Peyer's patch (tissue), 4 donors: ENCODE results near the gene PTGER1.

Experiments
- POLR2A ChIP-seq, 2 donors: fragments of 450-650 bp; IDR thresholded peaks; one replicate each; pipeline ENCODE4 v1.5.1; 2017; ENCODE audit warnings: antibody characterized with exemption in 2 of 2, mild to moderate bottlenecking in 2 of 2, moderate library complexity in 2 of 2
- TF ChIP-seq, protein P1 (sequence below), 6 experiments: fragments of 450-650 bp in 4 of 6; fragments of 200-600 bp in 2 of 6; sonication (generic) in 1 of 6; IDR thresholded peaks; one replicate each; pipeline ENCODE4 v1.5.1; 2017 to 2019; ENCODE audit warnings: antibody characterized with exemption in 6 of 6, mild to moderate bottlenecking in 3 of 6, moderate library complexity in 1 of 6

DNA sequence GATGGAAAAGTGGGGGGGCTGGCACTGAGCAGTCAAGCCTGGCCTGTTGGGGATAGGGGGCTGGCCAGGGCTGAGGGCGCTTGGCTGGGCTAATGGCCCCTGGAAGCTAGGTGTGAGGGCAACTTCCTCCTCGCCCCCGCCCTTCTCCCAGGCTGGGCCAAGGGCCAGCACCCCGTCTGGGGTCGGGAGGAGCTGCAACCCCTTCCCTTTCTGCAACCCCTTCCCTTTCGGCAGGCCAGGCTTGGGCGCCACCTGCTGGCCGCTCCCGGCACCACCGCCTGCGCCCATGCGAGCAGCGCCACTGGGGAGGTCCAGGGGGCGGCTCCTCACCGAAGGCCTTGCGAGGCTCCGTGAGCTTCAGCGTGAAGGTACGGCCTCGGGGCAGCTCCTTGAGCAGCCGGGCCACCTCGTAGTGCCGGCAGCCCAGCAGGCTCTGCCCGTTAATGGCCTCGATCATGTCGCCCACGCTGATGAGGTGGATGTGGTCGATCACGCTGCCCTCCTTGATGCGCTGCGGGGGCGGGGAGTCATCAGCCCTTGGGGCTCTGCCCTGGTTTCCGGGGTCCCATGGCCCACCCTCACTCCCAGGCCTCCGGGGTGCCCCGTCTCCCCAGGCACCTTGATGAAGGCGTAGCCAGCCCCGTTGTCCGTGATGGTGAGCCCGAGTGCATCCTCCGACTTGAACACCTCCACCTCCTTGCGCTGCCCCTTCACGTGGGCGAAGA lies 5.0 kb upstream of the PTGER1 start:
- TF ChIP-seq, protein P1, sequence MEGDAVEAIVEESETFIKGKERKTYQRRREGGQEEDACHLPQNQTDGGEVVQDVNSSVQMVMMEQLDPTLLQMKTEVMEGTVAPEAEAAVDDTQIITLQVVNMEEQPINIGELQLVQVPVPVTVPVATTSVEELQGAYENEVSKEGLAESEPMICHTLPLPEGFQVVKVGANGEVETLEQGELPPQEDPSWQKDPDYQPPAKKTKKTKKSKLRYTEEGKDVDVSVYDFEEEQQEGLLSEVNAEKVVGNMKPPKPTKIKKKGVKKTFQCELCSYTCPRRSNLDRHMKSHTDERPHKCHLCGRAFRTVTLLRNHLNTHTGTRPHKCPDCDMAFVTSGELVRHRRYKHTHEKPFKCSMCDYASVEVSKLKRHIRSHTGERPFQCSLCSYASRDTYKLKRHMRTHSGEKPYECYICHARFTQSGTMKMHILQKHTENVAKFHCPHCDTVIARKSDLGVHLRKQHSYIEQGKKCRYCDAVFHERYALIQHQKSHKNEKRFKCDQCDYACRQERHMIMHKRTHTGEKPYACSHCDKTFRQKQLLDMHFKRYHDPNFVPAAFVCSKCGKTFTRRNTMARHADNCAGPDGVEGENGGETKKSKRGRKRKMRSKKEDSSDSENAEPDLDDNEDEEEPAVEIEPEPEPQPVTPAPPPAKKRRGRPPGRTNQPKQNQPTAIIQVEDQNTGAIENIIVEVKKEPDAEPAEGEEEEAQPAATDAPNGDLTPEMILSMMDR (IDR thresholded peaks at IDR 0.05), result peak; percentile 69 to 91 (median 74)
- TF ChIP-seq POLR2A (IDR thresholded peaks at IDR 0.05), result no peak
